CD4-positive, alpha-beta T cell (primary cell): ENCODE data around the gene ARPP21. TPM values are rescaled to one million over a fixed set of nuclear protein-coding genes. Genes with fewer than 3 reads are reported as not detected.

Experiments used
- ATAC-seq: fragments of 200-7000 bp; cut with Tn5 transposase; one replicate; pipeline ENCODE4 v1.10.0; 2022; ENCODE audit warnings: mild to moderate bottlenecking; ENCODE audit not compliant: poor library complexity
- CTCF ChIA-PET: fragments of 350-600 bp; sonication (Branson Sonifier 250); formaldehyde crosslinking; loops from one replicate; lab custom pipeline; 2021; ENCODE audit warnings: antibody characterized with exemption, inconsistent platforms; lab: Charles Lee
- POLR2A ChIA-PET: fragments of 350-600 bp; sonication (Branson Sonifier 250); formaldehyde crosslinking; loops from one replicate; lab custom pipeline; 2021; ENCODE audit warnings: antibody characterized with exemption, inconsistent platforms; lab: Charles Lee
- DNase-seq, 14 experiments: peaks; one replicate each; pipeline ENCODE4 v3.0.0-alpha.2; 2013 to 2020; ENCODE audit warnings: mixed read lengths in 2 of 14
- H3K27ac ChIP-seq, 2 donors: one replicate each; pipeline versions ENCODE4 v1.5.1 to v1.7.0; 2013; ENCODE audit warnings: low read length in 2 of 2, low read depth in 1 of 2, mild to moderate bottlenecking in 1 of 2
- H3K27me3 ChIP-seq, 2 experiments: 1 replicate in 1 of 2; 2 replicates in 1 of 2; pipeline versions ENCODE4 v1.6.1 to v1.7.0; 2013; ENCODE audit warnings: low read length in 2 of 2, control low read depth in 1 of 2, mild to moderate bottlenecking in 1 of 2, moderate library complexity in 1 of 2; ENCODE audit not compliant: insufficient read depth in 2 of 2, control insufficient read depth in 1 of 2
- H3K36me3 ChIP-seq: one replicate; pipeline ENCODE4 v1.6.1; 2013; ENCODE audit warnings: low read length, control low read depth; ENCODE audit not compliant: insufficient read depth
- H3K4me1 ChIP-seq: one replicate; pipeline ENCODE4 v1.6.1; 2013; ENCODE audit warnings: low read length, control low read depth; ENCODE audit not compliant: insufficient read depth
- H3K4me3 ChIP-seq: one replicate; pipeline ENCODE4 v1.5.1; 2013; ENCODE audit warnings: mild to moderate bottlenecking, low read length, moderate library complexity
- H3K9me3 ChIP-seq, 2 experiments: 1 replicate in 1 of 2; 2 replicates in 1 of 2; pipeline versions ENCODE4 v1.6.1 to v1.7.0; 2013; ENCODE audit warnings: low read length in 2 of 2, mild to moderate bottlenecking in 2 of 2, control low read depth in 1 of 2, moderate library complexity in 1 of 2; ENCODE audit not compliant: control insufficient read depth in 1 of 2, insufficient read depth in 1 of 2
- H3K27ac Mint-ChIP-seq: one replicate; pipeline ENCODE4 v1.8.0; 2020; ENCODE audit warnings: mixed read lengths
- H3K27me3 Mint-ChIP-seq: one replicate; pipeline ENCODE4 v1.8.0; 2021; ENCODE audit warnings: mixed read lengths
- H3K36me3 Mint-ChIP-seq: one replicate; pipeline ENCODE4 v1.8.0; 2021; ENCODE audit warnings: low read depth, mixed read lengths
- H3K4me1 Mint-ChIP-seq: one replicate; pipeline ENCODE4 v1.8.0; 2021; ENCODE audit warnings: low read depth, mixed read lengths
- H3K4me3 Mint-ChIP-seq: one replicate; pipeline ENCODE4 v1.8.0; 2020; ENCODE audit warnings: mild to moderate bottlenecking, mixed read lengths
- H3K9me3 Mint-ChIP-seq: one replicate; pipeline ENCODE4 v1.8.0; 2020; ENCODE audit warnings: mixed read lengths
- CTCF ChIP-seq: fragments of 200-600 bp; IDR thresholded peaks from one replicate; pipeline ENCODE4 v1.8.0; 2022; ENCODE audit warnings: antibody characterized with exemption, mild to moderate bottlenecking
- intact Hi-C, 2 experiments: fragments of 100-400 bp; cut with DNase I in 1 of 2; cut with micrococcal nuclease in 1 of 2; formaldehyde crosslinking; loops; one replicate each; pipeline versions ENCODE4 v1.15.1 to v1.9.0; 2023 to 2025; cut with DNase I, micrococcal nuclease
- total RNA-seq, 174 experiments: library from RNA in 2 of 174; stranded (reverse) in 2 of 174; gene quantifications; one replicate each; pipeline ENCODE4 v1.2.3 and lab custom pipeline; 2021 to 2026

Gene ARPP21
- total RNA-seq, 2 experiments from 2014 or later: not detected

GRCh38 chr3:35760146-35760545, 120.8 kb downstream of the ARPP21 start:
- ATAC-seq: no peak
- no peak for TF ChIP-seq CTCF

GRCh38 chr3:35761311-35761710, 122.0 kb downstream of the ARPP21 start:
- H3K4me1 Mint-ChIP-seq: no peaks in the 10 kb centered on the region
- no peaks in the 10 kb centered on the region for H3K27me3 Mint-ChIP-seq
- H3K36me3 ChIP-seq: no peaks in the 10 kb centered on the region
- no peak overlapping the region for H3K4me3 Mint-ChIP-seq
- no peak for DNase-seq
- CTCF ChIA-PET: no interaction called here
- H3K27ac Mint-ChIP-seq: no peak overlapping the region
- no peak for ATAC-seq
- POLR2A ChIA-PET: no interaction called here
- no peaks in the 10 kb centered on the region for H3K36me3 Mint-ChIP-seq
- H3K27me3 ChIP-seq: no peaks in the 10 kb centered on the region
- no peak overlapping the region for H3K27ac ChIP-seq
- H3K4me3 ChIP-seq: no peak overlapping the region
- no peaks in the 10 kb centered on the region for H3K9me3 Mint-ChIP-seq
- intact Hi-C loops: no loop called here
- H3K4me1 ChIP-seq: no peaks in the 10 kb centered on the region
- TF ChIP-seq CTCF: no peak
- no peaks in the 10 kb centered on the region for H3K9me3 ChIP-seq

More at GRCh38 chr3:35760146-35760545, 120.8 kb downstream of the ARPP21 start:
- Mint-ChIP-seq H3K4me3 (no peak overlapping the region), H3K4me1 (no peaks in the 10 kb centered on the region), H3K27ac (no peak overlapping the region), H3K27me3 (no peaks in the 10 kb centered on the region), H3K36me3 (no peaks in the 10 kb centered on the region), H3K9me3 (no peaks in the 10 kb centered on the region)
- Histone ChIP-seq H3K27ac (no peak overlapping the region), H3K4me3 (no peak overlapping the region), H3K36me3 (no peaks in the 10 kb centered on the region), H3K9me3 (no peaks in the 10 kb centered on the region), H3K27me3 (no peaks in the 10 kb centered on the region), H3K4me1 (no peaks in the 10 kb centered on the region)
- CTCF ChIA-PET: no interaction called here
- intact Hi-C loops: no loop called here
- POLR2A ChIA-PET: no interaction called here
- no peak for DNase-seq

- intact Hi-C loops: no loop called here
Observed at GRCh38 chr3:35772381-35773015, 133.2 kb downstream of the ARPP21 start.

More at GRCh38 chr3:35772381-35773015, 133.2 kb downstream of the ARPP21 start:
- no peaks in the 10 kb centered on the region for H3K36me3 ChIP-seq
- DNase-seq (no peak), ATAC-seq (no peak)
- CTCF ChIA-PET: no interaction called here
- TF ChIP-seq CTCF: no peak
- Mint-ChIP-seq H3K9me3 (no peaks in the 10 kb centered on the region), H3K36me3 (no peaks in the 10 kb centered on the region), H3K27me3 (no peaks in the 10 kb centered on the region), H3K4me1 (no peaks in the 10 kb centered on the region), H3K27ac (no peak overlapping the region), H3K4me3 (no peak overlapping the region)
- no peak overlapping the region for H3K27ac ChIP-seq
- H3K27me3 ChIP-seq: no peaks in the 10 kb centered on the region
- H3K4me3 ChIP-seq: no peak overlapping the region
- POLR2A ChIA-PET: no interaction called here
- H3K9me3 ChIP-seq: no peaks in the 10 kb centered on the region
- H3K4me1 ChIP-seq: no peaks in the 10 kb centered on the region
